Mucosa of rectum (tissue), 2 donors: ENCODE data around the gene CRKL.

ENCODE experiments used
- H3K27ac ChIP-seq, 2 donors: one replicate each; pipeline ENCODE4 v1.7.0; 2013; ENCODE audit warnings: inconsistent platforms in 2 of 2, low read depth in 2 of 2, low read length in 2 of 2
- H3K27me3 ChIP-seq, 2 donors: one replicate each; pipeline ENCODE4 v1.7.0; 2013; ENCODE audit warnings: low read length in 2 of 2; ENCODE audit not compliant: control insufficient read depth in 2 of 2, insufficient read depth in 2 of 2
- H3K36me3 ChIP-seq, 2 donors: one replicate each; pipeline ENCODE4 v1.7.0; 2013; ENCODE audit warnings: low read length in 2 of 2; ENCODE audit not compliant: control insufficient read depth in 2 of 2, insufficient read depth in 2 of 2
- H3K4me1 ChIP-seq, 2 donors: one replicate each; pipeline ENCODE4 v1.7.0; 2013; ENCODE audit warnings: low read length in 2 of 2, mild to moderate bottlenecking in 1 of 2; ENCODE audit not compliant: control insufficient read depth in 2 of 2, insufficient read depth in 2 of 2
- H3K4me3 ChIP-seq, 2 donors: one replicate each; pipeline ENCODE4 v1.7.0; 2013; ENCODE audit warnings: low read length in 2 of 2
- H3K9ac ChIP-seq, 2 donors: one replicate each; pipeline ENCODE4 v1.7.0; 2013; ENCODE audit warnings: low read length in 2 of 2, low read depth in 1 of 2, mild to moderate bottlenecking in 1 of 2
- H3K9me3 ChIP-seq, 2 donors: one replicate each; pipeline ENCODE4 v1.7.0; 2013; ENCODE audit warnings: low read length in 2 of 2; ENCODE audit not compliant: control insufficient read depth in 2 of 2
- donor health status: healthy.
- donor health status: Normal muscosa, but diverticular disease.

CRKL gene

DNA sequence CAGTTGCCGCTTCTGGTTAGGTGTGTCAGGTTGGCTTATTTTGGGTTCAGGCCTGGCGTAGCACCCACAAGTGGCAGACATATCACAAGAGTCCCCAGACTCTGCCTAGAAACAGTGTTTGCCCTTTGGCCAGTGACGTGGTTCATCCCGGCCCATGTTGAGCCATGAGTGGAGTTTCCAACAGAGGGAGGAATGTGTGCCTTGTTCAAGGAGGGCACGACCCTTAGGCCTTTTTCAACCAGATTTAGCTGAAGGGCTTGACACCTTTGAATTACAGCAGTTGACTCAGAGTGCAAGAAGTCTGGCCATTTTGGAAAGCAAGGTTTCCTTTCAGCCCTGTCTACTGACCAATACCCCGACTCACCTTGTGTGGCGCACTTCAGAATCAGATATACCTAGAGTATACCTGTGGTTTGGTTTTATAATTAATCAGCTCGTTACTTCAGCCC, 34.7 kb downstream of the CRKL start:
- peak overlapping the region; percentile 16 to 17 for H3K4me3 ChIP-seq
- peaks cover 45 to 69% of the 10 kb centered on the region in 2 donors for H3K4me1 ChIP-seq
- no peaks in the 10 kb centered on the region for H3K9me3 ChIP-seq
- peak overlapping the region; percentile 87 to 92 for H3K27ac ChIP-seq
- H3K27me3 ChIP-seq = no peaks in the 10 kb centered on the region
- H3K9ac ChIP-seq = peak overlapping the region; percentile 34 to 52
- peaks cover 36 to 38% of the 10 kb centered on the region in 2 donors for H3K36me3 ChIP-seq

DNA sequence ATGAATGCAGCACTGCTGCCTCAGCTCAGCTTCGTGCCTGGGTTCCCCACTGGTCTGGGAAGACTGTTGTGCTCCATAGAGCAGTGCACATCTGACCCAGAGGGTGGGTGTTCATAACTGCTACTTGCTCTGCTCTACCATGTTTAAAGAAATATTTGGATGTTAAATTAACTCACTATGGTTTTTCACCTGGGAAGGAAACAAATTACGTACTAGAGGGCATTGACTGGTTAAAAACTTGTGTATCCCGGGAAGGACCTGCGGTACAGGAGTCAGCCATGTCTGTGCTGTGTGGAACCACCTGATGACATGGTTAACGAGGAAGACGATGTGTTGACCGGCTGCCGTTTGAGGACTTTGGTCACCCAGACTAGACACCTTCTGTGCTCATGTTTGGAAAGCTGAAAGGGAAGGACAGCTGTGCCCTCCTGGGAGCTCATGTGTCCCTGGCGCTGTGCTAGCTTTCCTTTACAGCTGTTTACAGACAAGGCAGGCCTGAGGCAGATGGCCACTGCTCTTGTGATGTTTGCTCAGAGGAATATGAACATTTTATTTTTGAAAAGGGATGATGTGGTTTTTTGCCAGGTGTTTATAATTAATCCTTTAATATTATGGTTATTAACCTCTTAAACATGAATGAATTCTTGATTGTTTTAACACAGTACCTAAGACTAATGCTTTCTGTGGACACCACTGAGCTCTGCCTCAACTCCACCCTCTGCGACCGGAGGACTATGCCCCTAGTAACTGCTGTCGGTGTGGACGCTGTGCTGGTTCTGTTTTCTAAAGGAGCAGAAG, 35.5 kb downstream of the CRKL start:
- Histone ChIP-seq H3K9ac (peak overlapping the region; percentile 44 to 52), H3K4me1 (peaks cover 45 to 69% of the 10 kb centered on the region in 2 donors)

DNA sequence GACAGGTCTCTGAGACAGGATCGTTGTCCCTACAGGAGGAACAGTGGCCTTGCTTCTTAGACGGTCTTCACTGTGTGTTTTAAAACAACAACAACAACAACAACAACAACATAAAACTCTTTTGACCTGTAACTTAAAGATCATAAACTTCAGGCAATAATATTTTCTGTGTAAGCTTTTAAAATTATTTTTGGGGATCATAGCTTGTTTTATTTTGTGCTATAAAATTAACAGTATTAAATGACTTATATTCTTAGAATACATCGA, 36.1 kb downstream of the CRKL start:
- Histone ChIP-seq H3K4me3 (peak overlapping the region; percentile 34 to 38), H3K27me3 (no peaks in the 10 kb centered on the region), H3K4me1 (peaks cover 47 to 70% of the 10 kb centered on the region in 2 donors), H3K9me3 (no peaks in the 10 kb centered on the region), H3K9ac (peak overlapping the region in 1 of 2 donors; percentile 44), H3K36me3 (peaks cover 36 to 38% of the 10 kb centered on the region in 2 donors), H3K27ac (peak overlapping the region; percentile 87 to 92)

More for the DNA sequence above, 35.5 kb downstream of the CRKL start:
- Histone ChIP-seq H3K36me3 (peaks cover 36 to 38% of the 10 kb centered on the region in 2 donors), H3K27ac (peak overlapping the region; percentile 87 to 92), H3K27me3 (no peaks in the 10 kb centered on the region), H3K9me3 (no peaks in the 10 kb centered on the region), H3K4me3 (peak overlapping the region in 1 of 2 donors; percentile 34)

DNA sequence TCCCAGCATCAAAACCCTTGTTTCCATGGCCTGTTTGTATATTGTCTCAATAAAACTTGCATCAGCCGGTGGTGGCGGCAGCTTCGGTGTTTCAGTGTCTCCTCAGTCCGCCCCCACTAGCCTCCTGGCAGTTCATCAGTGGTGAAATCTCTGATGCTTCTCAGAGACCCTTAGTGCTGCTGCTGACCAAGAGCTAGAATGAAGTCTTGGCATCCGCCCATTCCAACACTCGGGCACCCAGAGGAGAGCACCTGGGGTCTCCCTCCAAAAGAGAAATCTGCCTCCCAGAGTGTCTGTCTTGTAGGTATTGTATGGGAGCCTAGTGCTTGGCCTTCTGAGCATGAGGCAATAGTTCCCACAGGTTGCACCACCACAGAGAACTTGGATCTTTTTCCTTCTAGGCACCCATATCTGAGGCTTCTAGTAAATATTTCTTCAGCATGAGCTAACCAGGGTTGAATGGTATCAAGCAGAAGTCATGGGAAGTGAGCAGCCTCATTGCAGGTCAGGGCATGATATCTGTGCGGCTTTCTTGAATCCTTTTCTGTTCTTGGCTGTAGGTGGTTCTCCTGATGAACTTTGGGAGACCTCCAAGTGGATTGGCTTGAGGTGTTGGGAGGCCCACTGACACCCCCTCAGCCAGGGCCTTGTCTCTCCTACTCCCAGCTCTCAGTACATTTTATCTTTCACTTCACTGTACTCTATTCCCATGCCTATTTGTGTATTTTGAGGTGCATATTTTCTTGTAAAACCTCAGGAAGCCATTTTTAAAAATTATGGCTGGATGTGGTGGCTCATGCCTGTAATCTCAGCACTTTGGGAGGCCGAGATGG, 36.7 kb downstream of the CRKL start:
- Histone ChIP-seq H3K36me3 (peaks cover 36 to 38% of the 10 kb centered on the region in 2 donors), H3K9me3 (no peaks in the 10 kb centered on the region), H3K27me3 (no peaks in the 10 kb centered on the region), H3K27ac (peak overlapping the region; percentile 87 to 92), H3K4me3 (peak overlapping the region; percentile 34 to 38), H3K4me1 (peaks cover 48 to 67% of the 10 kb centered on the region in 2 donors), H3K9ac (peak overlapping the region in 1 of 2 donors; percentile 44)

DNA sequence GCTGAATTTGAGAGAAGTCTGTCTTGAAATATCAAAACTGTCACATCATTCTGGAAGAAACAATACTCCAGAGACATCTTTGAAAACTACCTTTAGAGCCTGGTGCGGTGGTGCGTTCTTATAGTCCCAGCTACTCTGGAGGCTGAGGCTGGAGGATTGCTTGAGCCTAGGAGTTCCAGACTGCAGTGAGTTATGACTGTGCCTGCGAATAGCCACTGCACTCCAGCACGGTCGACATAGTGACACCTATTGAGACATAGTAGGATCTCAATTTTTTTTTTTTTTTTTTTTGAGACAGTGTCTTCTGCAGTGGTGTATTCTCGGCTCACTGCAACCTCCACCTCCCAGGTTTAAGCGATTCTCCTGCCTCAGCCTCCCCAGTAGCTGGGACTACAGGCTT, 38.3 kb downstream of the CRKL start:
- Histone ChIP-seq H3K27me3 (no peaks in the 10 kb centered on the region), H3K9ac (peak overlapping the region in 1 of 2 donors; percentile 97), H3K4me3 (peak overlapping the region; percentile 86 to 98), H3K27ac (peak overlapping the region; percentile 96 to 99), H3K4me1 (peaks cover 42 to 56% of the 10 kb centered on the region in 2 donors), H3K36me3 (peaks cover 25 to 28% of the 10 kb centered on the region in 2 donors), H3K9me3 (no peaks in the 10 kb centered on the region)

DNA sequence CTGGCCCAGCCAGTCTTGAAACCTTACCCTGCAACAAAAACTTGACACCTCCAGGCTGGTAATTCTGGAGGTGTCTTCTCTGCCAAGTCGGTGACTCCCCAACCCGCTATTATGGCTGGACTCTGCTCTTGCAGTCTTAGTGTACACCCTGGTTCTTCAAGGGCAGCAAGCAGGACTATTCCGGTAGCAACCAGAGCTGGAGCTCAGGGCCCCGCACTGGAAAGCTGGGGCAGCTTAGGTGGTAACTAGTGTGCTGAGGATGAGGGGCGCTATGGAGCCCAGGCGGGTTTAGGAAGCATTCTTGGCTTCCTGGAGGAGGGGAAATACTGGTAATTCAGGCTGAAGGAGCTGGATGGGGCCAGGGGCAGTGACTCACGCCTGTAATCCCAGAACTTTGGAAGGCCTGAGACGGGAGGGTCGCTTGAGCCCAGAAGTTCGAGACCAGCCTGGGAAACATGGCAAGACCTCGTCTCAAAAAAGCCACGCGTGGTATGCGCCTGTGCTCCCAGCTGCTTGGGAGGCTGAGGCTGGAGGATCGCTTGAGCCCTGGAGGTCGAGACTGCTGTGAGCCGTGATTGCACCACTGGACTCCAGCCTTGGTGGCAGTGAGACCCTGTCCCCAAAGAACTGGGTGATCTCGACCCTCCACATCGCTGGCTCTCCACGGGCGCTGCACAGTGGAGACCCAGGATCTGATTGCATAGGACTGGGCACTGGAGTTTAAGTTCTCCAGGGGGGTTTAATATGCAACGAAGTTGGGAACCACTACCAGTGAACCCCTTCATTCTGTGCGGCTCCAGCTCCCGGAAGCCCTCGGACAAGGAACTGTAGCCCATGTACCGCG, 39.3 kb downstream of the CRKL start:
- Histone ChIP-seq H3K27me3 (no peaks in the 10 kb centered on the region), H3K9me3 (no peaks in the 10 kb centered on the region), H3K9ac (peak overlapping the region; percentile 95 to 97), H3K27ac (peak overlapping the region; percentile 96 to 99), H3K36me3 (peaks cover 16 to 18% of the 10 kb centered on the region in 2 donors), H3K4me3 (peak overlapping the region; percentile 86 to 98), H3K4me1 (peaks cover 35 to 47% of the 10 kb centered on the region in 2 donors)

DNA sequence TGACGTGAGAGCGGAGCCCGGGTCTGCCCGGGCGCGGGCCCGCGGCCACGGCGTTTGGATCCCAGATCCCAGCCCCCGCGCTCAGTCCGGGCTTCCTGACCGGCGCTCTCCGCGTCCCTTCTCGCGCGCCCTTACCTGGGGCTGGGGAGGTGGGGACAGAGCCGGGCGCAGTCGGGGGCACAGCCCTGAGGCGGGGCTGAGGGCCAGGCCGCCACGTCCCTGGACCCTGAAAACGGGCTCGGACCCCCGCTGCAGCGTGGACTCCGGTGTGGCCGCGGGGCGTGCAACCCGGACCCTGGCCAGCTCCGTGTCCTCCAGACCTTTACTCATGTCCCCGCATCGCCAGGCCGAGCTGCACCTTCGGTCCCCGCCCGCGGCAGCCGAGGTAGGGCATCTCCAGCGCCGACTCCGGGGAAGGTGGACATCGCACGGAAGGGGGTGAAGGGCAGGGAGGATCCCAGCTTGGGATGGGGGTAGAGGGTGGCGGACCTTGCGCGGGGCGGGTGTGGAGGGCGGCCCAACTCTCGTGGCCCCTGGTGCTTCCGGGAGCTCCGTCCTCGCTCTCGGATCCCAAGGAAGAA, 40.0 kb downstream of the CRKL start:
- no peaks in the 10 kb centered on the region for H3K9me3 ChIP-seq
- H3K9ac ChIP-seq = peak overlapping the region; percentile 95 to 97
- H3K27me3 ChIP-seq = no peaks in the 10 kb centered on the region
- H3K4me1 ChIP-seq = peaks cover 31 to 44% of the 10 kb centered on the region in 2 donors
- H3K36me3 ChIP-seq = peaks cover 10 to 13% of the 10 kb centered on the region in 2 donors
- peak overlapping the region; percentile 96 to 99 for H3K27ac ChIP-seq
- peak overlapping the region; percentile 86 to 98 for H3K4me3 ChIP-seq

DNA sequence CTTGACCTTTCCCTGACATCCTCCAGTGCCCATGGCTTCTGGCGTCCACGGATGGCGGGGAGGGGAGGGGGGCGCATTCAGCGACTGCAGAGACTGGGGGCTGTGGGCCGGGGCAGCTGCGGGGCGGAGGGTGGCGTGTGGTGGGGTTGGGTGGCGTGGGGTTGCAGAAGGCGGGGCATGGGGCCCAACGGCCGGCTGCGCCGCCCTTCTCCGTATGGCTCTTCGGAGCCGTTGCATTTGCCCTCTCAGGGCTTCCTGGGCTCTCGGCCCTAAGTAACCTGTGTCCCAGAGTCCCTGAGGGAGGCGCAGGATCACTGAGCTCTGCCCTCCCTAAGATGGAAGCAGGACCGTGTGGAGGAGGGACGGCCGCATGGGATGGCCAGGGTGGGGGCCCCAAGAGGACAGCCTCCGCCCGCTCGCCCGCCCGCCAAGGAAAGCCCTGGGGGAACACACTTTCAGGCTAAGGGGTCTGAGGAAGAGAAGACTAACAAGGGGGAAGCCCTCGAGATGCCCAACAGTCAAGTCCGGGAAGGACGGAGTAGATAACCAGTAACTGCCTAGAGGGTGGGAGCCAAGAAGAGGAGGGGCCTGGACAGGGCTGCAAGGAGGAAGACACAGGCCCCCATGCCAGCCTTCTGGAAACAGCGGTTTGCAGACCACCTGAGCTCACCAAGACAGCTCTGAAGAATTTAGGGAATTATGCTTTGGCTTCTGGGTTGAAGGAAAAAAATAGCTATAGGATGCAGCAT, 40.6 kb downstream of the CRKL start:
- H3K27ac ChIP-seq = peak overlapping the region; percentile 96 to 99
- no peaks in the 10 kb centered on the region for H3K27me3 ChIP-seq
- H3K9me3 ChIP-seq = no peaks in the 10 kb centered on the region
- peaks cover 24 to 38% of the 10 kb centered on the region in 2 donors for H3K4me1 ChIP-seq
- peak overlapping the region; percentile 86 to 98 for H3K4me3 ChIP-seq
- peak overlapping the region; percentile 95 to 97 for H3K9ac ChIP-seq
- H3K36me3 ChIP-seq = peaks cover 3 to 7% of the 10 kb centered on the region in 2 donors
